Mucosa of rectum (tissue), 2 donors: ENCODE data around the gene HNRNPA0.
"Not testable (repeated sequence)": the region's sequence is repeated elsewhere in the genome, so short reads cannot be mapped to it uniquely, and the experiment has no call there.

Experiments used
- H3K27ac ChIP-seq, 2 donors: one replicate each; pipeline ENCODE4 v1.7.0; 2013; ENCODE audit warnings: inconsistent platforms in 2 of 2, low read depth in 2 of 2, low read length in 2 of 2
- H3K27me3 ChIP-seq, 2 donors: one replicate each; pipeline ENCODE4 v1.7.0; 2013; ENCODE audit warnings: low read length in 2 of 2; ENCODE audit not compliant: control insufficient read depth in 2 of 2, insufficient read depth in 2 of 2
- H3K36me3 ChIP-seq, 2 donors: one replicate each; pipeline ENCODE4 v1.7.0; 2013; ENCODE audit warnings: low read length in 2 of 2; ENCODE audit not compliant: control insufficient read depth in 2 of 2, insufficient read depth in 2 of 2
- H3K4me1 ChIP-seq, 2 donors: one replicate each; pipeline ENCODE4 v1.7.0; 2013; ENCODE audit warnings: low read length in 2 of 2, mild to moderate bottlenecking in 1 of 2; ENCODE audit not compliant: control insufficient read depth in 2 of 2, insufficient read depth in 2 of 2
- H3K4me3 ChIP-seq, 2 donors: one replicate each; pipeline ENCODE4 v1.7.0; 2013; ENCODE audit warnings: low read length in 2 of 2
- H3K9ac ChIP-seq, 2 donors: one replicate each; pipeline ENCODE4 v1.7.0; 2013; ENCODE audit warnings: low read length in 2 of 2, low read depth in 1 of 2, mild to moderate bottlenecking in 1 of 2
- H3K9me3 ChIP-seq, 2 donors: one replicate each; pipeline ENCODE4 v1.7.0; 2013; ENCODE audit warnings: low read length in 2 of 2; ENCODE audit not compliant: control insufficient read depth in 2 of 2
- donor health status: healthy.
- donor health status: Normal muscosa, but diverticular disease.

The HNRNPA0 gene

GRCh38 chr5:137782984-137783536 is 28.9 kb upstream of the HNRNPA0 start:
- Histone ChIP-seq H3K9me3 (no peaks in the 10 kb centered on the region), H3K27me3 (no peaks in the 10 kb centered on the region), H3K36me3 (no peaks in the 10 kb centered on the region), H3K27ac (no peak overlapping the region), H3K4me1 (no peaks in the 10 kb centered on the region), H3K4me3 (no peak overlapping the region), H3K9ac (no peak overlapping the region)

GRCh38 chr5:137782055-137782454 is 27.9 kb upstream of the HNRNPA0 start:
- H3K36me3 ChIP-seq, result no peaks in the 10 kb centered on the region
- H3K4me1 ChIP-seq, result no peaks in the 10 kb centered on the region
- no peaks in the 10 kb centered on the region for H3K27me3 ChIP-seq
- no peaks in the 10 kb centered on the region for H3K9me3 ChIP-seq
- H3K27ac ChIP-seq, result no peak overlapping the region
- H3K9ac ChIP-seq, result no peak overlapping the region
- no peak overlapping the region for H3K4me3 ChIP-seq

- H3K27me3 ChIP-seq, result no peaks in the 10 kb centered on the region
- no peak overlapping the region for H3K4me3 ChIP-seq
- no peaks in the 10 kb centered on the region for H3K36me3 ChIP-seq
- no peaks in the 10 kb centered on the region for H3K4me1 ChIP-seq
- H3K9ac ChIP-seq, result no peak overlapping the region
- no peaks in the 10 kb centered on the region for H3K9me3 ChIP-seq
- H3K27ac ChIP-seq, result no peak overlapping the region
Measured at GRCh38 chr5:137778772-137779564, 24.8 kb upstream of the HNRNPA0 start.

GRCh38 chr5:137767937-137768336 is 13.8 kb upstream of the HNRNPA0 start:
- H3K4me1 ChIP-seq, H3K9ac ChIP-seq, H3K36me3 ChIP-seq, H3K4me3 ChIP-seq, H3K9me3 ChIP-seq, H3K27ac ChIP-seq, H3K27me3 ChIP-seq: not testable (repeated sequence)

GRCh38 chr5:137761566-137761965 is 7.4 kb upstream of the HNRNPA0 start:
- no peaks in the 10 kb centered on the region for H3K36me3 ChIP-seq
- H3K4me1 ChIP-seq, result no peaks in the 10 kb centered on the region
- H3K9me3 ChIP-seq, result no peaks in the 10 kb centered on the region
- no peak overlapping the region for H3K9ac ChIP-seq
- no peak overlapping the region for H3K4me3 ChIP-seq
- no peaks in the 10 kb centered on the region for H3K27me3 ChIP-seq
- no peak overlapping the region for H3K27ac ChIP-seq

GRCh38 chr5:137760719-137761516 is 6.8 kb upstream of the HNRNPA0 start:
- no peaks in the 10 kb centered on the region for H3K9me3 ChIP-seq
- no peak overlapping the region for H3K9ac ChIP-seq
- H3K4me3 ChIP-seq, result no peak overlapping the region

GRCh38 chr5:137760294-137760693 is 6.1 kb upstream of the HNRNPA0 start:
- no peak overlapping the region for H3K27ac ChIP-seq
- no peaks in the 10 kb centered on the region for H3K4me1 ChIP-seq
- no peaks in the 10 kb centered on the region for H3K9me3 ChIP-seq
- H3K4me3 ChIP-seq, result no peak overlapping the region
- no peak overlapping the region for H3K9ac ChIP-seq
- no peaks in the 10 kb centered on the region for H3K36me3 ChIP-seq
- H3K27me3 ChIP-seq, result no peaks in the 10 kb centered on the region

More at GRCh38 chr5:137760719-137761516, 6.8 kb upstream of the HNRNPA0 start:
- H3K4me1 ChIP-seq, result no peaks in the 10 kb centered on the region
- H3K36me3 ChIP-seq, result no peaks in the 10 kb centered on the region
- no peak overlapping the region for H3K27ac ChIP-seq
- no peaks in the 10 kb centered on the region for H3K27me3 ChIP-seq

GRCh38 chr5:137758715-137759306 is 4.6 kb upstream of the HNRNPA0 start:
- no peaks in the 10 kb centered on the region for H3K9me3 ChIP-seq
- H3K4me3 ChIP-seq, result no peak overlapping the region
- no peaks in the 10 kb centered on the region for H3K27me3 ChIP-seq
- H3K36me3 ChIP-seq, result no peaks in the 10 kb centered on the region
- no peak overlapping the region for H3K27ac ChIP-seq
- H3K9ac ChIP-seq, result no peak overlapping the region
- peaks cover 0 to 3% of the 10 kb centered on the region in 2 donors for H3K4me1 ChIP-seq

GRCh38 chr5:137758121-137758520 is 4.0 kb upstream of the HNRNPA0 start:
- Histone ChIP-seq H3K9ac (no peak overlapping the region), H3K4me1 (peaks cover 0 to 3% of the 10 kb centered on the region in 2 donors), H3K27me3 (no peaks in the 10 kb centered on the region), H3K36me3 (no peaks in the 10 kb centered on the region), H3K4me3 (no peak overlapping the region), H3K9me3 (no peaks in the 10 kb centered on the region), H3K27ac (no peak overlapping the region)

GRCh38 chr5:137757634-137758033 is 3.5 kb upstream of the HNRNPA0 start:
- Histone ChIP-seq H3K9me3 (no peaks in the 10 kb centered on the region), H3K27ac (no peak overlapping the region)

More at GRCh38 chr5:137757634-137758033, 3.5 kb upstream of the HNRNPA0 start:
- Histone ChIP-seq H3K4me1 (peaks cover 0 to 3% of the 10 kb centered on the region in 2 donors), H3K36me3 (no peaks in the 10 kb centered on the region), H3K27me3 (no peaks in the 10 kb centered on the region), H3K9ac (no peak overlapping the region), H3K4me3 (no peak overlapping the region)
